HG02759 (cell line): ENCODE data around the gene ACBD5.

Experiments used
- ATAC-seq: cut with Tn5 transposase; IDR thresholded peaks from one replicate; pipeline ENCODE4 v1.9.1; 2021; ENCODE audit warnings: mild to moderate bottlenecking, moderate library complexity; ENCODE audit not compliant: unreplicated experiment

Gene ACBD5

GRCh38 chr10:27153329-27153728 is 87.3 kb downstream of the ACBD5 start:
- no peak for ATAC-seq

- no peak for ATAC-seq
Observed at GRCh38 chr10:27152687-27153086, 87.9 kb downstream of the ACBD5 start.

- no peak for ATAC-seq
Observed at GRCh38 chr10:27150261-27150660, 90.3 kb downstream of the ACBD5 start.

GRCh38 chr10:27147701-27148100 is 92.9 kb downstream of the ACBD5 start:
- no peak for ATAC-seq

GRCh38 chr10:27145937-27146336 is 94.7 kb downstream of the ACBD5 start:
- no peak for ATAC-seq
